ENCODE results near the gene TEKT5.

Gene TEKT5

GRCh38 chr16:10610499-10611184 is 84.1 kb downstream of the TEKT5 start:
- TF ChIP-seq EZH2phosphoT487 (IDR thresholded peaks at IDR 0.05; ENCODE audit: borderline replicate concordance): no peak
- no peaks in the 10 kb centered on the region for H4K20me1 ChIP-seq (ENCODE audit: insufficient read depth, low read length, poor library complexity, severe bottlenecking)
- H3K36me3 ChIP-seq (ENCODE audit: insufficient read depth, low read length): no peaks in the 10 kb centered on the region
- no peaks in the 10 kb centered on the region for H3K4me1 ChIP-seq (ENCODE audit: insufficient read depth, low read length, poor library complexity, severe bottlenecking)
- no peak overlapping the region for H3K4me2 ChIP-seq (ENCODE audit: low read depth, low read length, poor library complexity, severe bottlenecking)
- no peaks in the 10 kb centered on the region for H3F3A ChIP-seq (ENCODE audit: low read depth)
- H3K9ac ChIP-seq (ENCODE audit: low read depth, low read length, poor library complexity, severe bottlenecking): no peak overlapping the region
- H3K4me3 ChIP-seq (ENCODE audit: low read length, poor library complexity, severe bottlenecking): no peak overlapping the region
- no peaks in the 10 kb centered on the region for H3K27me3 ChIP-seq (ENCODE audit: insufficient read depth, low read length, poor library complexity, severe bottlenecking)
- H3K79me2 ChIP-seq (ENCODE audit: insufficient read depth, low read length): no peaks in the 10 kb centered on the region
- no peak overlapping the region for H2AFZ ChIP-seq (ENCODE audit: low read length)
- no peaks in the 10 kb centered on the region for H3K9me2 ChIP-seq (replicated peaks; ENCODE audit: low read depth, low read length)
- H3K9me3 ChIP-seq (ENCODE audit: insufficient read depth, low read depth, low read length): no peaks in the 10 kb centered on the region

GRCh38 chr16:10609402-10609774 is 85.3 kb downstream of the TEKT5 start:
- no peaks in the 10 kb centered on the region for H3K79me2 ChIP-seq (ENCODE audit: insufficient read depth, low read length)
- no peak overlapping the region for H2AFZ ChIP-seq (ENCODE audit: low read length)
- H3K9ac ChIP-seq (ENCODE audit: low read depth, low read length, poor library complexity, severe bottlenecking): no peak overlapping the region
- H3F3A ChIP-seq (ENCODE audit: low read depth): no peaks in the 10 kb centered on the region
- H3K4me3 ChIP-seq (ENCODE audit: low read length, poor library complexity, severe bottlenecking): no peak overlapping the region
- no peaks in the 10 kb centered on the region for H3K27me3 ChIP-seq (ENCODE audit: insufficient read depth, low read length, poor library complexity, severe bottlenecking)
- H3K36me3 ChIP-seq (ENCODE audit: insufficient read depth, low read length): no peaks in the 10 kb centered on the region
- H4K20me1 ChIP-seq (ENCODE audit: insufficient read depth, low read length, poor library complexity, severe bottlenecking): no peaks in the 10 kb centered on the region
- TF ChIP-seq CTCF (conservative IDR thresholded peaks at IDR 0.05; ENCODE audit: low read length) (no peak), EZH2phosphoT487 (IDR thresholded peaks at IDR 0.05; ENCODE audit: borderline replicate concordance) (no peak)
- no peaks in the 10 kb centered on the region for H3K9me2 ChIP-seq (replicated peaks; ENCODE audit: low read depth, low read length)
- no peaks in the 10 kb centered on the region for H3K4me1 ChIP-seq (ENCODE audit: insufficient read depth, low read length, poor library complexity, severe bottlenecking)
- no peaks in the 10 kb centered on the region for H3K9me3 ChIP-seq (ENCODE audit: insufficient read depth, low read depth, low read length)
- no peak overlapping the region for H3K4me2 ChIP-seq (ENCODE audit: low read depth, low read length, poor library complexity, severe bottlenecking)

- Histone ChIP-seq H3K9ac (ENCODE audit: low read depth, low read length, poor library complexity, severe bottlenecking) (no peak overlapping the region), H3F3A (ENCODE audit: low read depth) (no peaks in the 10 kb centered on the region), H3K4me3 (ENCODE audit: low read length, poor library complexity, severe bottlenecking) (no peak overlapping the region), H3K79me2 (ENCODE audit: insufficient read depth, low read length) (no peaks in the 10 kb centered on the region), H4K20me1 (ENCODE audit: insufficient read depth, low read length, poor library complexity, severe bottlenecking) (no peaks in the 10 kb centered on the region), H3K27me3 (ENCODE audit: insufficient read depth, low read length, poor library complexity, severe bottlenecking) (no peaks in the 10 kb centered on the region), H2AFZ (ENCODE audit: low read length) (no peak overlapping the region), H3K4me1 (ENCODE audit: insufficient read depth, low read length, poor library complexity, severe bottlenecking) (no peaks in the 10 kb centered on the region), H3K4me2 (ENCODE audit: low read depth, low read length, poor library complexity, severe bottlenecking) (no peak overlapping the region), H3K9me2 (replicated peaks; ENCODE audit: low read depth, low read length) (no peaks in the 10 kb centered on the region), H3K9me3 (ENCODE audit: insufficient read depth, low read depth, low read length) (no peaks in the 10 kb centered on the region), H3K36me3 (ENCODE audit: insufficient read depth, low read length) (no peaks in the 10 kb centered on the region)
- TF ChIP-seq CTCF (conservative IDR thresholded peaks at IDR 0.05; ENCODE audit: low read length) (no peak), EZH2phosphoT487 (IDR thresholded peaks at IDR 0.05; ENCODE audit: borderline replicate concordance) (no peak)
These were observed 85.9 kb downstream of the TEKT5 start for GRCh38 chr16:10608687-10609401.
